H1 (cell line): Measurements from ENCODE around the gene F2RL2. TPM values are rescaled to one million over a fixed set of nuclear protein-coding genes. Genes with fewer than 3 reads are reported as not detected.

Experiments used
- NRF1 ChIP-seq: IDR thresholded peaks from 2 replicates; pipeline ENCODE4 v1.6.1; 2011; ENCODE audit warnings: mild to moderate bottlenecking, low read depth, low read length, improper control_type of control experiment
- polyA plus RNA-seq, 7 experiments: library from polyadenylated mRNA; depleted of rRNA in 3 of 7; stranded (reverse) in 5 of 7; unstranded in 2 of 7; fragments of >200 nt in 5 of 7; fragments of 200-250 nt in 2 of 7; gene quantifications; 1 replicate in 5 of 7; 2 replicates in 1 of 7; 4 replicates in 1 of 7; pipeline versions ENCODE4 v1.2.1 to v1.2.3, GENCODE V29; 2011 to 2013; ENCODE audit warnings: missing spikeins in 2 of 7, mixed read lengths in 2 of 7
- total RNA-seq: library from RNA; stranded (reverse); fragmentation: NEBNext Ultra II Directional; extraction: Animal tissue kit (Norgen Biotek cat#: 25700); gene quantifications from 2 replicates; pipeline ENCODE4 v1.2.1, GENCODE V29; 2021
- TF ChIP-seq, protein P1 (sequence below): fragments of 300-600 bp; sonication (generic); IDR thresholded peaks from 2 replicates; pipeline ENCODE4 v1.7.1; 2012; ENCODE audit warnings: low read length, moderate library complexity, mild to moderate bottlenecking, inconsistent platforms; ENCODE audit not compliant: insufficient replicate concordance
- TF ChIP-seq, protein P2 (sequence below), 3 experiments: IDR thresholded peaks; 1 replicate in 2 of 3; 2 replicates in 1 of 3; pipeline versions ENCODE4 v1.5.1 to v1.6.1; 2011; ENCODE audit warnings: low read length in 3 of 3, mild to moderate bottlenecking in 3 of 3, inconsistent platforms in 2 of 3, low read depth in 1 of 3, moderate library complexity in 1 of 3; ENCODE audit not compliant: insufficient read depth in 1 of 3; ENCODE audit errors: control extremely low read depth in 1 of 3

F2RL2 gene
- total and polyA plus RNA-seq, 2 of the 8 experiments (the other 6 are each of a cell fraction or from before 2014, with no cell fraction given), result 0.03 to 0.07 TPM

DNA sequence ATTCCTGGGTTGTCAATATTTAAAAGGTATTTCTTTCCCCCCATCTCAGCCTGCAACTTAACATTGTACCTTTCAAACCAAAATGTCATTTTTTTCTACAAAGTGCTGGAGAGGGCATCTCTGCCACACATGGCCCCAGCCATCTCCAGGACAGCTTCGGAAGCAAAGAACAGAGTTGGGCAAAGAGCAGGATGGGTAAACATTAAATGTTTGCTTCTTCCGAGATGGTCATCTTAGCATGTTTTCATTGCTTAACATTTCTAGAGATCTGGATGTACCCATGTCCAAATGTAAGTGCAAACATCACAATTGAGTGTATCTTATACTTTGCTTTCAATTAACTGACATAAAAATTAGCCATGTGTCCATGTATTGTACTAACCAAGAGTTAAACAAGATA is 14.3 kb upstream of the F2RL2 start (continued):
- TF ChIP-seq, protein P1, sequence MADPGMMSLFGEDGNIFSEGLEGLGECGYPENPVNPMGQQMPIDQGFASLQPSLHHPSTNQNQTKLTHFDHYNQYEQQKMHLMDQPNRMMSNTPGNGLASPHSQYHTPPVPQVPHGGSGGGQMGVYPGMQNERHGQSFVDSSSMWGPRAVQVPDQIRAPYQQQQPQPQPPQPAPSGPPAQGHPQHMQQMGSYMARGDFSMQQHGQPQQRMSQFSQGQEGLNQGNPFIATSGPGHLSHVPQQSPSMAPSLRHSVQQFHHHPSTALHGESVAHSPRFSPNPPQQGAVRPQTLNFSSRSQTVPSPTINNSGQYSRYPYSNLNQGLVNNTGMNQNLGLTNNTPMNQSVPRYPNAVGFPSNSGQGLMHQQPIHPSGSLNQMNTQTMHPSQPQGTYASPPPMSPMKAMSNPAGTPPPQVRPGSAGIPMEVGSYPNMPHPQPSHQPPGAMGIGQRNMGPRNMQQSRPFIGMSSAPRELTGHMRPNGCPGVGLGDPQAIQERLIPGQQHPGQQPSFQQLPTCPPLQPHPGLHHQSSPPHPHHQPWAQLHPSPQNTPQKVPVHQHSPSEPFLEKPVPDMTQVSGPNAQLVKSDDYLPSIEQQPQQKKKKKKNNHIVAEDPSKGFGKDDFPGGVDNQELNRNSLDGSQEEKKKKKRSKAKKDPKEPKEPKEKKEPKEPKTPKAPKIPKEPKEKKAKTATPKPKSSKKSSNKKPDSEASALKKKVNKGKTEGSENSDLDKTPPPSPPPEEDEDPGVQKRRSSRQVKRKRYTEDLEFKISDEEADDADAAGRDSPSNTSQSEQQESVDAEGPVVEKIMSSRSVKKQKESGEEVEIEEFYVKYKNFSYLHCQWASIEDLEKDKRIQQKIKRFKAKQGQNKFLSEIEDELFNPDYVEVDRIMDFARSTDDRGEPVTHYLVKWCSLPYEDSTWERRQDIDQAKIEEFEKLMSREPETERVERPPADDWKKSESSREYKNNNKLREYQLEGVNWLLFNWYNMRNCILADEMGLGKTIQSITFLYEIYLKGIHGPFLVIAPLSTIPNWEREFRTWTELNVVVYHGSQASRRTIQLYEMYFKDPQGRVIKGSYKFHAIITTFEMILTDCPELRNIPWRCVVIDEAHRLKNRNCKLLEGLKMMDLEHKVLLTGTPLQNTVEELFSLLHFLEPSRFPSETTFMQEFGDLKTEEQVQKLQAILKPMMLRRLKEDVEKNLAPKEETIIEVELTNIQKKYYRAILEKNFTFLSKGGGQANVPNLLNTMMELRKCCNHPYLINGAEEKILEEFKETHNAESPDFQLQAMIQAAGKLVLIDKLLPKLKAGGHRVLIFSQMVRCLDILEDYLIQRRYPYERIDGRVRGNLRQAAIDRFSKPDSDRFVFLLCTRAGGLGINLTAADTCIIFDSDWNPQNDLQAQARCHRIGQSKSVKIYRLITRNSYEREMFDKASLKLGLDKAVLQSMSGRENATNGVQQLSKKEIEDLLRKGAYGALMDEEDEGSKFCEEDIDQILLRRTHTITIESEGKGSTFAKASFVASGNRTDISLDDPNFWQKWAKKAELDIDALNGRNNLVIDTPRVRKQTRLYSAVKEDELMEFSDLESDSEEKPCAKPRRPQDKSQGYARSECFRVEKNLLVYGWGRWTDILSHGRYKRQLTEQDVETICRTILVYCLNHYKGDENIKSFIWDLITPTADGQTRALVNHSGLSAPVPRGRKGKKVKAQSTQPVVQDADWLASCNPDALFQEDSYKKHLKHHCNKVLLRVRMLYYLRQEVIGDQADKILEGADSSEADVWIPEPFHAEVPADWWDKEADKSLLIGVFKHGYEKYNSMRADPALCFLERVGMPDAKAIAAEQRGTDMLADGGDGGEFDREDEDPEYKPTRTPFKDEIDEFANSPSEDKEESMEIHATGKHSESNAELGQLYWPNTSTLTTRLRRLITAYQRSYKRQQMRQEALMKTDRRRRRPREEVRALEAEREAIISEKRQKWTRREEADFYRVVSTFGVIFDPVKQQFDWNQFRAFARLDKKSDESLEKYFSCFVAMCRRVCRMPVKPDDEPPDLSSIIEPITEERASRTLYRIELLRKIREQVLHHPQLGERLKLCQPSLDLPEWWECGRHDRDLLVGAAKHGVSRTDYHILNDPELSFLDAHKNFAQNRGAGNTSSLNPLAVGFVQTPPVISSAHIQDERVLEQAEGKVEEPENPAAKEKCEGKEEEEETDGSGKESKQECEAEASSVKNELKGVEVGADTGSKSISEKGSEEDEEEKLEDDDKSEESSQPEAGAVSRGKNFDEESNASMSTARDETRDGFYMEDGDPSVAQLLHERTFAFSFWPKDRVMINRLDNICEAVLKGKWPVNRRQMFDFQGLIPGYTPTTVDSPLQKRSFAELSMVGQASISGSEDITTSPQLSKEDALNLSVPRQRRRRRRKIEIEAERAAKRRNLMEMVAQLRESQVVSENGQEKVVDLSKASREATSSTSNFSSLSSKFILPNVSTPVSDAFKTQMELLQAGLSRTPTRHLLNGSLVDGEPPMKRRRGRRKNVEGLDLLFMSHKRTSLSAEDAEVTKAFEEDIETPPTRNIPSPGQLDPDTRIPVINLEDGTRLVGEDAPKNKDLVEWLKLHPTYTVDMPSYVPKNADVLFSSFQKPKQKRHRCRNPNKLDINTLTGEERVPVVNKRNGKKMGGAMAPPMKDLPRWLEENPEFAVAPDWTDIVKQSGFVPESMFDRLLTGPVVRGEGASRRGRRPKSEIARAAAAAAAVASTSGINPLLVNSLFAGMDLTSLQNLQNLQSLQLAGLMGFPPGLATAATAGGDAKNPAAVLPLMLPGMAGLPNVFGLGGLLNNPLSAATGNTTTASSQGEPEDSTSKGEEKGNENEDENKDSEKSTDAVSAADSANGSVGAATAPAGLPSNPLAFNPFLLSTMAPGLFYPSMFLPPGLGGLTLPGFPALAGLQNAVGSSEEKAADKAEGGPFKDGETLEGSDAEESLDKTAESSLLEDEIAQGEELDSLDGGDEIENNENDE, result no peak
- no peak for TF ChIP-seq NRF1
- TF ChIP-seq, protein P2, sequence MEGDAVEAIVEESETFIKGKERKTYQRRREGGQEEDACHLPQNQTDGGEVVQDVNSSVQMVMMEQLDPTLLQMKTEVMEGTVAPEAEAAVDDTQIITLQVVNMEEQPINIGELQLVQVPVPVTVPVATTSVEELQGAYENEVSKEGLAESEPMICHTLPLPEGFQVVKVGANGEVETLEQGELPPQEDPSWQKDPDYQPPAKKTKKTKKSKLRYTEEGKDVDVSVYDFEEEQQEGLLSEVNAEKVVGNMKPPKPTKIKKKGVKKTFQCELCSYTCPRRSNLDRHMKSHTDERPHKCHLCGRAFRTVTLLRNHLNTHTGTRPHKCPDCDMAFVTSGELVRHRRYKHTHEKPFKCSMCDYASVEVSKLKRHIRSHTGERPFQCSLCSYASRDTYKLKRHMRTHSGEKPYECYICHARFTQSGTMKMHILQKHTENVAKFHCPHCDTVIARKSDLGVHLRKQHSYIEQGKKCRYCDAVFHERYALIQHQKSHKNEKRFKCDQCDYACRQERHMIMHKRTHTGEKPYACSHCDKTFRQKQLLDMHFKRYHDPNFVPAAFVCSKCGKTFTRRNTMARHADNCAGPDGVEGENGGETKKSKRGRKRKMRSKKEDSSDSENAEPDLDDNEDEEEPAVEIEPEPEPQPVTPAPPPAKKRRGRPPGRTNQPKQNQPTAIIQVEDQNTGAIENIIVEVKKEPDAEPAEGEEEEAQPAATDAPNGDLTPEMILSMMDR (IDR thresholded peaks at IDR 0.05; ENCODE audit: control extremely low read depth in 1 of 3, insufficient read depth in 1 of 3, low read depth in 1 of 3, low read length in 3 of 3), result no peak
